MCF 10A (cell line): ENCODE data around the gene NLGN3. TPM values are rescaled to one million over a fixed set of nuclear protein-coding genes. Genes with fewer than 3 reads are reported as not detected.

Experiments used
- BruUV-seq: library from RNA; stranded (reverse); fragments of 400-500 nt; replicated peaks from 2 replicates; lab custom pipeline; 2021; lab: Mats Ljungman, UMichigan
- CTCF ChIA-PET: fragments of 300-600 bp; sonication (Branson Sonifier 250); formaldehyde crosslinking; extraction: SDS; loops from one replicate; lab custom pipeline; 2021; ENCODE audit warnings: antibody characterized with exemption, inconsistent platforms; lab: Yijun Ruan, JAX
- POLR2A ChIA-PET: fragments of 300-600, 350-650 bp; sonication (Branson Sonifier 250); formaldehyde crosslinking; extraction: SDS; loops from one replicate; lab custom pipeline; 2020; ENCODE audit warnings: antibody characterized with exemption, inconsistent platforms; lab: Yijun Ruan, JAX
- DNase-seq: peaks from one replicate; pipeline ENCODE4 v3.0.0-alpha.2; 2018; ENCODE audit not compliant: unreplicated experiment
- H3K27ac Mint-ChIP-seq: one replicate; pipeline ENCODE4 v1.8.0; 2022; ENCODE audit warnings: mild to moderate bottlenecking, low read depth, mixed read lengths; ENCODE audit not compliant: unreplicated experiment
- H3K27me3 Mint-ChIP-seq: one replicate; pipeline ENCODE4 v1.8.0; 2022; ENCODE audit warnings: mixed read lengths; ENCODE audit not compliant: insufficient read depth, unreplicated experiment
- H3K36me3 Mint-ChIP-seq: one replicate; pipeline ENCODE4 v1.8.0; 2022; ENCODE audit warnings: mild to moderate bottlenecking, moderate library complexity, mixed read lengths; ENCODE audit not compliant: insufficient read depth, unreplicated experiment
- H3K4me1 Mint-ChIP-seq: one replicate; pipeline ENCODE4 v1.8.0; 2022; ENCODE audit warnings: mixed read lengths; ENCODE audit not compliant: insufficient read depth, unreplicated experiment
- H3K4me3 Mint-ChIP-seq: one replicate; pipeline ENCODE4 v1.8.0; 2022; ENCODE audit warnings: mild to moderate bottlenecking, moderate library complexity, mixed read lengths; ENCODE audit not compliant: unreplicated experiment
- H3K9me3 Mint-ChIP-seq: one replicate; pipeline ENCODE4 v1.8.0; 2022; ENCODE audit warnings: mixed read lengths; ENCODE audit not compliant: unreplicated experiment
- CTCF ChIP-seq: fragments of 200-600 bp; IDR thresholded peaks from one replicate; pipeline ENCODE4 v1.8.0; 2022; ENCODE audit warnings: antibody characterized with exemption, mild to moderate bottlenecking; ENCODE audit not compliant: unreplicated experiment
- intact Hi-C: fragments of 100-400 bp; cut with micrococcal nuclease; formaldehyde crosslinking; loops from 2 replicates; pipeline ENCODE4 v1.14.1; 2022
- total RNA-seq: library from RNA; stranded (reverse); gene quantifications from 2 replicates; pipeline ENCODE4 v1.2.3, GENCODE V29; 2022

Gene NLGN3
- total RNA-seq, 1 experiment from 2014 or later = 0.42 TPM

DNA sequence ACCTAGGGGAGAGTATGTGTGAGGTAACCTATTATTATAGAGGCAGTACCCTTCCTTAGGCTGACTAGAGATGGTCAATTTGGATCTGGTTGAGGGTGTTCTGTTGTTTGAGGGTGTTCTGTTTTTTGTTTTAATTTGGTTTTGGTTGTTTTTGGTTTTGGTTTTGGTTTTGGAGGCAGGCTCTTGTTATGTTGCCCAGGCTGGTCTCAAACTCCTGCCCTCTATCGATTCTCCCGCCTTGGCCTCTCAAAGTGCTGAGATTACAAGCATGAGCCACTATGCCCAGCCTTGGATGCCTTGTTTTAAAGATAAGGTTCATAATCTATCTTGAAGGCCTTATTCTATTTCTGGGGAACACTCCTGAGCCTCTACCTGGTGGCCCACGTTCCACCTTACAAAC, 39.0 kb upstream of the NLGN3 start:
- CTCF ChIA-PET = interaction anchor here (0.5 to 0.7 kb wide), 3 partner anchors 22 to 268 kb away, joined by 3 to 4 read pairs (median 4); no protein-coding TSS in a partner anchor
- POLR2A ChIA-PET = no interaction called here
- no peak for TF ChIP-seq CTCF
- H3K4me1 Mint-ChIP-seq = no peaks in the 10 kb centered on the region
- no peak overlapping the region for H3K27ac Mint-ChIP-seq
- H3K9me3 Mint-ChIP-seq = no peaks in the 10 kb centered on the region
- no TSS peak for BruUV-seq
- DNase-seq = no peak
- intact Hi-C loops = no loop called here
- no peaks in the 10 kb centered on the region for H3K36me3 Mint-ChIP-seq
- H3K4me3 Mint-ChIP-seq = no peak overlapping the region
- peaks cover 40% of the 10 kb centered on the region for H3K27me3 Mint-ChIP-seq

DNA sequence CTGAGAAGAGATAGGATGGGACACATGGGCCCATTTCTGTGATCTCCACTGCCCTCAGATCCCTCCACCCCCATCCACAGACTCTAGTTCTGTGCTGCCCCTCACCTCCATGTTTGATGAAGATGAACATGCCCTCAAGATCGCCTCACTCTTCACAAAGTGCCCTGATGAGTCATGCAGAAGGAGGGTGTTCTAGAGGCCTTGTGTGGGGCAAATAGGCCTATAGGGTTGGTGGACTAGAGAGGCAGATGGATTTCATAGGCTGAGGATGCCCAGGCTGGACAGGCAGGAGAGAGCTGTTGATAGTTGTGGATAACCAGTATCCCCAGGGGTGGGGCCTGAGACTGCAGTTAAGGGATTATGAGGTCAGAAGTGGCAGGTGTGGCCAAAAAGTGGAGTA, 38.2 kb upstream of the NLGN3 start, which contains the start of gene CXorf65:
CXorf65 (minus strand) TSS at position 314 of the 400 bp plus-strand sequence; CDS start at position 130, 184 bp downstream.
- Mint-ChIP-seq H3K4me3 (no peak within 1 kb of the TSS), H3K27ac (no peak within 1 kb of the TSS), H3K9me3 (no peaks in the 10 kb centered on the region), H3K27me3 (peaks cover 40% of the 10 kb centered on the region), H3K4me1 (no peaks in the 10 kb centered on the region), H3K36me3 (no peaks in the 10 kb centered on the region)
- intact Hi-C loops = no loop called here
- CTCF ChIA-PET = interaction anchor here (0.5 kb wide), 1 partner anchor 23 kb away, joined by 4 read pairs; no protein-coding TSS in a partner anchor
- DNase-seq = no peak
- POLR2A ChIA-PET = no interaction called here
- no TSS peak for BruUV-seq
- TF ChIP-seq CTCF = no peak

GRCh38 chrX:71107245-71107644, 37.4 kb upstream of the NLGN3 start:
- BruUV-seq = no TSS peak
- Mint-ChIP-seq H3K4me3 (no peak overlapping the region), H3K9me3 (no peaks in the 10 kb centered on the region), H3K36me3 (no peaks in the 10 kb centered on the region), H3K4me1 (no peaks in the 10 kb centered on the region), H3K27me3 (peaks cover 44% of the 10 kb centered on the region), H3K27ac (no peak overlapping the region)
- intact Hi-C loops = no loop called here
- TF ChIP-seq CTCF = no peak
- CTCF ChIA-PET = no interaction called here
- DNase-seq = no peak
- POLR2A ChIA-PET = no interaction called here

DNA sequence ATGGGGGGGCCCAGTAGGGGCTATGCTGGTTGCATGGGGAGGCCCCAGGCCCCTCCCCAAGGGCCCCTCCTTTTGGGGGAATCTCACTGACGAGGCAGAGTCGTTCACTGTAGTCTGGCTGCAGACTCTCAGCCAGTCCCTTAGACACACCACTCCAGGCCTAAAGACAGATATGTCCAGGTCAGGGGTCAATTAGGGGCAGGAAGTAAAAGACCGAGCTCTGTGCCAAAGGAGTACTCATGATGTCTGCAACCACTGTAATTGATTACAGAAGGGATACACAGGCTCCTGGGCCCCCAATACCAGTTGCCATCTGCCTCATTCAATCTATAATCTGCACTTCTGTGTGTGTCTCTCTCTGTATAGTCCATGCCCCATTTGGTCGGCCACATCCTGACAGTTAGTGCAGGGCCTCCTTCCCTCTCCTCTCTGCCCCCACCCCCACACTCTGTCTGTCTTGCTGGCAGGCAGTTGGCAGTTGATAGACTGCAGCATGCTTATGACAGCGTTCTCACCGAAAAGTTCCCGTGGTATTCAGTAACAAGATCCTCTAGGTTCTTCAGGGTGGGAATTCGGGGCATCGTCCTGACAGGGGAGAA, 36.8 kb upstream of the NLGN3 start:
- Mint-ChIP-seq H3K27me3 (peaks cover 50% of the 10 kb centered on the region), H3K9me3 (no peaks in the 10 kb centered on the region), H3K36me3 (no peaks in the 10 kb centered on the region), H3K4me3 (no peak overlapping the region), H3K4me1 (no peaks in the 10 kb centered on the region), H3K27ac (no peak overlapping the region)
- DNase-seq = no peak
- TF ChIP-seq CTCF = no peak
- intact Hi-C loops = no loop called here
- ChIA-PET CTCF (interaction anchor here (0.7 kb wide), 1 partner anchor 153 kb away, joined by 4 read pairs; no protein-coding TSS in a partner anchor), POLR2A (interaction anchor here (0.5 kb wide), 1 partner anchor 225 kb away, joined by 3 read pairs; no protein-coding TSS in a partner anchor)
- BruUV-seq = no TSS peak
